DMS 273 (cell line): Measurements from ENCODE around the gene AP5B1.
"Not testable (repeated sequence)": the region's sequence is repeated elsewhere in the genome, so short reads cannot be mapped to it uniquely, and the experiment has no call there.

ENCODE experiments used
- DNase-seq: peaks from one replicate; lab custom pipeline; 2025; ENCODE audit not compliant: unreplicated experiment; lab: John Stamatoyannopoulos, UW

AP5B1 gene

GRCh38 chr11:65767806-65768205 lies 13.0 kb downstream of the AP5B1 start:
- DNase-seq, result not testable (repeated sequence)

- DNase-seq, result no peak
These were observed 13.4 kb downstream of the AP5B1 start for GRCh38 chr11:65767406-65767805.

- no peak for DNase-seq
These were observed 14.2 kb downstream of the AP5B1 start for GRCh38 chr11:65766535-65766934.

- no peak for DNase-seq
These were observed 16.3 kb downstream of the AP5B1 start for GRCh38 chr11:65764434-65764833.

GRCh38 chr11:65762816-65763215 lies 18.0 kb downstream of the AP5B1 start:
- DNase-seq, result not testable (repeated sequence)

GRCh38 chr11:65762169-65762568 lies 18.6 kb downstream of the AP5B1 start:
- not testable (repeated sequence) for DNase-seq

- no peak for DNase-seq
These were observed 35.7 kb downstream of the AP5B1 start for GRCh38 chr11:65745049-65745448.

- no peak for DNase-seq
These were observed 36.1 kb downstream of the AP5B1 start for GRCh38 chr11:65744699-65745042.

GRCh38 chr11:65744026-65744698 lies 36.6 kb downstream of the AP5B1 start:
- DNase-seq, result peak; percentile 28

GRCh38 chr11:65743681-65744025 lies 37.1 kb downstream of the AP5B1 start:
- no peak for DNase-seq

- DNase-seq, result no peak
These were observed 38.4 kb downstream of the AP5B1 start for GRCh38 chr11:65742353-65742752.

- DNase-seq, result no peak
These were observed 39.6 kb downstream of the AP5B1 start for GRCh38 chr11:65741185-65741584.

- DNase-seq, result no peak
These were observed 41.8 kb downstream of the AP5B1 start for GRCh38 chr11:65739022-65739421.

GRCh38 chr11:65736810-65737209 lies 44.0 kb downstream of the AP5B1 start:
- no peak for DNase-seq

- DNase-seq, result not testable (repeated sequence)
These were observed 45.7 kb downstream of the AP5B1 start for GRCh38 chr11:65735111-65735510.

- no peak for DNase-seq
These were observed 50.3 kb downstream of the AP5B1 start for GRCh38 chr11:65730461-65730860.

- no peak for DNase-seq
These were observed 52.9 kb downstream of the AP5B1 start for GRCh38 chr11:65727865-65728264.

- no peak for DNase-seq
These were observed 54.1 kb downstream of the AP5B1 start for GRCh38 chr11:65726660-65727059.
